K562 (cell line): Measurements from ENCODE around the gene NFATC1. TPM values are rescaled to one million over a fixed set of nuclear protein-coding genes. Genes with fewer than 3 reads are reported as not detected.

ENCODE experiments used
- ATAC-seq: fragments of 200-7000 bp; cut with Tn5 transposase; 3 replicates; pipeline ENCODE4 v1.9.1; 2020; ENCODE audit warnings: moderate library complexity
- BruUV-seq: library from RNA; stranded (reverse); fragments of 400-500 nt; replicated peaks from 2 replicates; lab custom pipeline; 2021; lab: Mats Ljungman, UMichigan
- CTCF ChIA-PET: fragments of 300-600 bp; formaldehyde crosslinking; extraction: SDS; loops from one replicate; lab custom pipeline; 2021; ENCODE audit warnings: low intra/inter-chr PET ratio; lab: Yijun Ruan, JAX
- POLR2A ChIA-PET: fragments of 300-600, 350-650 bp; sonication (Branson Sonifier 250); formaldehyde crosslinking; extraction: SDS; loops from one replicate; lab custom pipeline; 2021; ENCODE audit warnings: antibody characterized with exemption, inconsistent platforms; lab: Yijun Ruan, JAX
- DNase-seq, 4 experiments: peaks; one replicate each; pipeline versions ENCODE4 v3.0.0 to v3.0.0-alpha.2; 2011 to 2018; ENCODE audit warnings: low spot score in 3 of 4, mixed read lengths in 3 of 4; ENCODE audit errors: extremely low read depth in 1 of 4
- FAIRE-seq: peaks from 2 replicates; lab custom pipeline; 2011; peaks lifted over from hg19 to GRCh38; lab: Jason Lieb, UNC
- H2AFZ ChIP-seq: 2 replicates; pipeline ENCODE4 v1.6.0; 2011; ENCODE audit warnings: low read depth, low read length, control low read depth, inconsistent platforms
- H3K27ac ChIP-seq: fragments of 200-600 bp; 3 replicates; pipeline ENCODE4 v1.8.0; 2011; ENCODE audit warnings: low read depth, mild to moderate bottlenecking, control low read depth, inconsistent platforms, low read length, moderate library complexity, mixed read lengths; ENCODE audit errors: extremely low read depth
- H3K27me3 ChIP-seq, 2 experiments: fragments of 300-600 bp in 1 of 2; 2 replicates in 1 of 2; 3 replicates in 1 of 2; pipeline versions ENCODE4 v1.6.0 to v1.8.0; 2011; ENCODE audit warnings: inconsistent platforms in 2 of 2, low read length in 2 of 2, mild to moderate bottlenecking in 1 of 2, mixed read lengths in 1 of 2, moderate library complexity in 1 of 2; ENCODE audit not compliant: control insufficient read depth in 2 of 2, insufficient read depth in 2 of 2
- H3K36me3 ChIP-seq: fragments of 300-600 bp; 3 replicates; pipeline ENCODE4 v1.8.0; 2011; ENCODE audit warnings: mild to moderate bottlenecking, low read length, inconsistent platforms; ENCODE audit not compliant: control insufficient read depth, insufficient read depth
- H3K4me1 ChIP-seq, 2 experiments: fragments of 200-600 bp in 1 of 2; replicated peaks in 1 of 2; 2 replicates in 1 of 2; 3 replicates in 1 of 2; pipeline versions ENCODE4 v1.5.1 to v1.8.0; 2011; ENCODE audit warnings: inconsistent platforms in 2 of 2, low read length in 2 of 2, mild to moderate bottlenecking in 1 of 2, mixed read lengths in 1 of 2, moderate library complexity in 1 of 2; ENCODE audit not compliant: control insufficient read depth in 2 of 2, insufficient read depth in 2 of 2
- H3K4me2 ChIP-seq: 2 replicates; pipeline ENCODE4 v1.6.1; 2011; ENCODE audit warnings: low read length, control low read depth, inconsistent platforms, mixed read lengths; ENCODE audit not compliant: insufficient read depth
- H3K4me3 ChIP-seq: fragments of 200-600 bp; sonication (generic), shearing (Covaris generic); 2 replicates; pipeline ENCODE4 v1.5.1; 2016; ENCODE audit warnings: control low read depth, inconsistent platforms
- H3K79me2 ChIP-seq: fragments of 200-600 bp; 3 replicates; pipeline ENCODE4 v1.8.0; 2011; ENCODE audit warnings: low read length, inconsistent platforms; ENCODE audit not compliant: control insufficient read depth, insufficient read depth
- H3K9ac ChIP-seq, 2 experiments: 2 replicates each; pipeline versions ENCODE4 v1.6.0 to v1.6.1; 2011; ENCODE audit warnings: low read depth in 2 of 2, low read length in 2 of 2, control low read depth in 1 of 2, inconsistent platforms in 1 of 2, mild to moderate bottlenecking in 1 of 2, mixed read lengths in 1 of 2; ENCODE audit not compliant: insufficient read depth in 1 of 2
- H3K9me1 ChIP-seq: one replicate; pipeline ENCODE4 v1.6.0; 2011; ENCODE audit warnings: inconsistent platforms, mild to moderate bottlenecking, low read length, moderate library complexity; ENCODE audit not compliant: control insufficient read depth, insufficient read depth
- H3K9me3 ChIP-seq: replicated peaks from 2 replicates; pipeline ENCODE4 v1.5.1; 2011; ENCODE audit warnings: low read depth, low read length, inconsistent platforms; ENCODE audit not compliant: control insufficient read depth, insufficient read depth
- H4K20me1 ChIP-seq: replicated peaks from 2 replicates; pipeline ENCODE4 v1.6.1; 2011; ENCODE audit warnings: low read length, inconsistent platforms, mixed read lengths; ENCODE audit not compliant: control insufficient read depth, insufficient read depth
- CHD2 ChIP-seq: IDR thresholded peaks from 2 replicates; pipeline ENCODE4 v1.6.1; 2011; ENCODE audit warnings: low read depth, low read length
- HDAC1 ChIP-seq, 2 experiments: fragments of 450-650 bp; IDR thresholded peaks; 2 replicates each; pipeline ENCODE4 v1.6.1; 2016 to 2017; ENCODE audit warnings: inconsistent platforms in 1 of 2, mild to moderate bottlenecking in 1 of 2, moderate library complexity in 1 of 2
- NCOA2 ChIP-seq, 2 experiments: fragments of 450-650 bp; IDR thresholded peaks; 2 replicates each; pipeline ENCODE4 v1.6.1; 2018; ENCODE audit warnings: mild to moderate bottlenecking in 2 of 2, moderate library complexity in 1 of 2; ENCODE audit not compliant: partially characterized antibody in 2 of 2
- WGBS: fragments of 100-300 bp; shearing (Covaris generic); methylation state at CpG from one replicate; pipeline ENCODE4 v1.1.6; 2016; ENCODE audit warnings: low coverage, mixed read lengths; ENCODE audit not compliant: insufficient coverage; ENCODE audit errors: missing lambda C conversion rate; 5-methylcytosine and 5-hydroxymethylcytosine counted together
- in situ Hi-C: fragments of 300-500 bp; cut with MboI; formaldehyde crosslinking; loops from 4 replicates; pipeline ENCODE4 v1.15.0; 2018; ENCODE audit warnings: inconsistent platforms, mixed read lengths
- intact Hi-C: fragments of 100-400 bp; cut with micrococcal nuclease; formaldehyde crosslinking; loops from 2 replicates; pipeline ENCODE4 v1.14.2; 2022
- polyA plus RNA-seq, 8 experiments: library from polyadenylated mRNA; depleted of rRNA in 4 of 8; stranded (reverse) in 5 of 8; unstranded in 3 of 8; fragments of >200 nt; fragmentation: Nextera tagmentation in 2 of 8; fragmentation: Illumina TruSeq in 1 of 8; extraction: Ambion mirVana in 2 of 8; extraction: Trizol in 1 of 8; gene quantifications; 2 replicates each; pipeline versions ENCODE4 v1.2.1 to v1.2.3, GENCODE V29; 2011 to 2014; ENCODE audit warnings: inconsistent platforms in 1 of 8, missing spikeins in 1 of 8
- total RNA-seq, 7 experiments: library from RNA; depleted of rRNA in 6 of 7; stranded (reverse); fragments of >200 nt in 6 of 7; fragmentation: Illumina TruSeq in 2 of 7; extraction: Trizol in 2 of 7; gene quantifications; 2 replicates each; pipeline versions ENCODE4 v1.2.1 to v1.2.3, GENCODE V29; 2011 to 2021; ENCODE audit warnings: low replicate concordance in 1 of 7
- TF ChIP-seq, protein P1 (sequence below): fragments of 250-450 bp; sonication (Bioruptor Pico); IDR thresholded peaks from 2 replicates; pipeline ENCODE4 v1.4.0; 2020
- TF ChIP-seq, protein P2 (sequence below), 2 experiments: fragments of 450-650 bp; conservative IDR thresholded peaks; 2 replicates each; pipeline ENCODE4 v1.6.1; 2017; ENCODE audit warnings: mild to moderate bottlenecking in 2 of 2, moderate library complexity in 2 of 2
- TF ChIP-seq, protein P3 (sequence below), 3 experiments: fragments of 200-800 bp in 1 of 3; sonication (Bioruptor generic) in 1 of 3; sonication (generic) in 1 of 3; formaldehyde crosslinking in 1 of 3; IDR thresholded peaks; 2 replicates each; pipeline versions ENCODE4 v1.6.1 to v1.8.0; 2016 to 2022; ENCODE audit warnings: mild to moderate bottlenecking in 2 of 3, missing compliant biosample characterization in 2 of 3, missing genetic modification characterization in 2 of 3, missing genetic modification reagents in 1 of 3
- TF ChIP-seq, protein P4 (sequence below), 2 experiments: fragments of 450-650 bp; IDR thresholded peaks; 2 replicates each; pipeline ENCODE4 v1.6.1; 2018; ENCODE audit warnings: mild to moderate bottlenecking in 2 of 2, low read depth in 1 of 2; ENCODE audit not compliant: partially characterized antibody in 2 of 2

NFATC1 gene
- total and polyA plus RNA-seq, 9 of the 15 experiments (the other 6 are each of a cell fraction or from before 2014, with no cell fraction given) = 1.1 to 16.4 (median 2.5) TPM

DNA sequence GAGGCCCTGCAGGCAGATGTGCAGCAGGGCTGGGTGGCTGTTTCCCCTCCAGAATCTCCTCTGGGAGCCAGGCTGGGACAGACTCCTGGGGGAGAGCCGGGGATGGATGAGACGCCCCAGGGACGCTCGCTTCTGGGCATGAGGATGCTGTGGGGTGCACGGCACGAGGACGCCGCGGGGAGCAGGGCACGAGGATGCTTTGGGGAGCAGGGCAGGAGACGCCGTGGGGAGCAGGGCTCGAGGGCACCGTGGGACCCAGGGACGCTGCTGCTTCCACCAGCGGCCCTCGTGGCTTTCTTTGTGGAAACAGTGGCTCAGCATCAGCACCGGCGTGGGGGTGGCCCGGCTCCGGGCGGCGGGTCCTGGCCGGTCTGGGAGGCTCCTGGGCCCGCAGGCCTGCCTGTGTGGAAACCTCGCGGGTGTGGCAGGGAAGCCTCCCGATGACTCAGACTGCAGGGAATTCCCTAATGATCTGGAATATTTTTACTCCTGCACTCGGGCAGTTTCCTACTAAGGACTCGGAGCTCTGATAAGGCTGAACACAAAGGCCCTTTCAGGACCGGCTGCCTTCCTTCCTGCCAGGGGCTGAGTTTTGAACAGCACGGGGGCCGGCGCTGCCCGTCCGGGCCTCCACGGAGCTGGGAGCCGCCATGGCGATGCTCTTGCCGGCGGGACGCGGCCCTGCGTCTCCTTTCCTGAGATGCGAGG, 62.6 kb downstream of the NFATC1 start:
- H2AFZ ChIP-seq = no peak overlapping the region
- ChIA-PET POLR2A (no interaction called here), CTCF (no interaction called here)
- intact Hi-C loops (no loop called here), in situ Hi-C loops (no loop called here)
- FAIRE-seq (no peak), ATAC-seq (no peak), DNase-seq (no peak)
- no peaks in the 10 kb centered on the region for H3K79me2 ChIP-seq
- peaks cover 0 to 26% of the 10 kb centered on the region in 2 experiments; a peak in 2 of 5 replicates for H3K4me1 ChIP-seq
- H3K9me3 ChIP-seq = no peaks in the 10 kb centered on the region
- H3K36me3 ChIP-seq = 0 out of 3 replicates have a peak, but pooled peaks cover 8% of the 10 kb centered on the region
- no peak overlapping the region for H3K27ac ChIP-seq
- BruUV-seq = no TSS peak
- H3K4me2 ChIP-seq = no peak overlapping the region
- H3K27me3 ChIP-seq = no peaks in the 10 kb centered on the region
- H4K20me1 ChIP-seq = no peaks in the 10 kb centered on the region
- H3K4me3 ChIP-seq = no peak overlapping the region
- no peaks in the 10 kb centered on the region for H3K9me1 ChIP-seq
- H3K9ac ChIP-seq = no peak overlapping the region
- 96% methylated on average over 18 of the region's 45 CpGs for WGBS
- TF ChIP-seq CHD2 (no peak), HDAC1 (IDR thresholded peaks at IDR 0.05) (no peak), NCOA2 (IDR thresholded peaks at IDR 0.05; ENCODE audit: partially characterized antibody in 2 of 2) (no peak)
- TF ChIP-seq, protein P1, sequence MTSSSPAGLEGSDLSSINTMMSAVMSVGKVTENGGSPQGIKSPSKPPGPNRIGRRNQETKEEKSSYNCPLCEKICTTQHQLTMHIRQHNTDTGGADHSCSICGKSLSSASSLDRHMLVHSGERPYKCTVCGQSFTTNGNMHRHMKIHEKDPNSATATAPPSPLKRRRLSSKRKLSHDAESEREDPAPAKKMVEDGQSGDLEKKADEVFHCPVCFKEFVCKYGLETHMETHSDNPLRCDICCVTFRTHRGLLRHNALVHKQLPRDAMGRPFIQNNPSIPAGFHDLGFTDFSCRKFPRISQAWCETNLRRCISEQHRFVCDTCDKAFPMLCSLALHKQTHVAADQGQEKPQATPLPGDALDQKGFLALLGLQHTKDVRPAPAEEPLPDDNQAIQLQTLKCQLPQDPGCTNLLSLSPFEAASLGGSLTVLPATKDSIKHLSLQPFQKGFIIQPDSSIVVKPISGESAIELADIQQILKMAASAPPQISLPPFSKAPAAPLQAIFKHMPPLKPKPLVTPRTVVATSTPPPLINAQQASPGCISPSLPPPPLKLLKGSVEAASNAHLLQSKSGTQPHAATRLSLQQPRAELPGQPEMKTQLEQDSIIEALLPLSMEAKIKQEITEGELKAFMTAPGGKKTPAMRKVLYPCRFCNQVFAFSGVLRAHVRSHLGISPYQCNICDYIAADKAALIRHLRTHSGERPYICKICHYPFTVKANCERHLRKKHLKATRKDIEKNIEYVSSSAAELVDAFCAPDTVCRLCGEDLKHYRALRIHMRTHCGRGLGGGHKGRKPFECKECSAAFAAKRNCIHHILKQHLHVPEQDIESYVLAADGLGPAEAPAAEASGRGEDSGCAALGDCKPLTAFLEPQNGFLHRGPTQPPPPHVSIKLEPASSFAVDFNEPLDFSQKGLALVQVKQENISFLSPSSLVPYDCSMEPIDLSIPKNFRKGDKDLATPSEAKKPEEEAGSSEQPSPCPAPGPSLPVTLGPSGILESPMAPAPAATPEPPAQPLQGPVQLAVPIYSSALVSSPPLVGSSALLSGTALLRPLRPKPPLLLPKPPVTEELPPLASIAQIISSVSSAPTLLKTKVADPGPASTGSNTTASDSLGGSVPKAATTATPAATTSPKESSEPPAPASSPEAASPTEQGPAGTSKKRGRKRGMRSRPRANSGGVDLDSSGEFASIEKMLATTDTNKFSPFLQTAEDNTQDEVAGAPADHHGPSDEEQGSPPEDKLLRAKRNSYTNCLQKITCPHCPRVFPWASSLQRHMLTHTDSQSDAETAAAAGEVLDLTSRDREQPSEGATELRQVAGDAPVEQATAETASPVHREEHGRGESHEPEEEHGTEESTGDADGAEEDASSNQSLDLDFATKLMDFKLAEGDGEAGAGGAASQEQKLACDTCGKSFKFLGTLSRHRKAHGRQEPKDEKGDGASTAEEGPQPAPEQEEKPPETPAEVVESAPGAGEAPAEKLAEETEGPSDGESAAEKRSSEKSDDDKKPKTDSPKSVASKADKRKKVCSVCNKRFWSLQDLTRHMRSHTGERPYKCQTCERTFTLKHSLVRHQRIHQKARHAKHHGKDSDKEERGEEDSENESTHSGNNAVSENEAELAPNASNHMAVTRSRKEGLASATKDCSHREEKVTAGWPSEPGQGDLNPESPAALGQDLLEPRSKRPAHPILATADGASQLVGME (CRISPR knock-in tag) = no peak
- TF ChIP-seq, protein P2, sequence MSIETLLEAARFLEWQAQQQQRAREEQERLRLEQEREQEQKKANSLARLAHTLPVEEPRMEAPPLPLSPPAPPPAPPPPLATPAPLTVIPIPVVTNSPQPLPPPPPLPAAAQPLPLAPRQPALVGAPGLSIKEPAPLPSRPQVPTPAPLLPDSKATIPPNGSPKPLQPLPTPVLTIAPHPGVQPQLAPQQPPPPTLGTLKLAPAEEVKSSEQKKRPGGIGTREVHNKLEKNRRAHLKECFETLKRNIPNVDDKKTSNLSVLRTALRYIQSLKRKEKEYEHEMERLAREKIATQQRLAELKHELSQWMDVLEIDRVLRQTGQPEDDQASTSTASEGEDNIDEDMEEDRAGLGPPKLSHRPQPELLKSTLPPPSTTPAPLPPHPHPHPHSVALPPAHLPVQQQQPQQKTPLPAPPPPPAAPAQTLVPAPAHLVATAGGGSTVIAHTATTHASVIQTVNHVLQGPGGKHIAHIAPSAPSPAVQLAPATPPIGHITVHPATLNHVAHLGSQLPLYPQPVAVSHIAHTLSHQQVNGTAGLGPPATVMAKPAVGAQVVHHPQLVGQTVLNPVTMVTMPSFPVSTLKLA (conservative IDR thresholded peaks at IDR 0.05) = no peak
- TF ChIP-seq, protein P3, sequence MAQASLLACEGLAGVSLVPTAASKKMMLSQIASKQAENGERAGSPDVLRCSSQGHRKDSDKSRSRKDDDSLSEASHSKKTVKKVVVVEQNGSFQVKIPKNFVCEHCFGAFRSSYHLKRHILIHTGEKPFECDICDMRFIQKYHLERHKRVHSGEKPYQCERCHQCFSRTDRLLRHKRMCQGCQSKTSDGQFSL (CRISPR knock-in tag; IDR thresholded peaks at IDR 0.05) = no peak
- TF ChIP-seq, protein P3 (tag; IDR thresholded peaks at IDR 0.05) = no peak
- TF ChIP-seq, protein P4, sequence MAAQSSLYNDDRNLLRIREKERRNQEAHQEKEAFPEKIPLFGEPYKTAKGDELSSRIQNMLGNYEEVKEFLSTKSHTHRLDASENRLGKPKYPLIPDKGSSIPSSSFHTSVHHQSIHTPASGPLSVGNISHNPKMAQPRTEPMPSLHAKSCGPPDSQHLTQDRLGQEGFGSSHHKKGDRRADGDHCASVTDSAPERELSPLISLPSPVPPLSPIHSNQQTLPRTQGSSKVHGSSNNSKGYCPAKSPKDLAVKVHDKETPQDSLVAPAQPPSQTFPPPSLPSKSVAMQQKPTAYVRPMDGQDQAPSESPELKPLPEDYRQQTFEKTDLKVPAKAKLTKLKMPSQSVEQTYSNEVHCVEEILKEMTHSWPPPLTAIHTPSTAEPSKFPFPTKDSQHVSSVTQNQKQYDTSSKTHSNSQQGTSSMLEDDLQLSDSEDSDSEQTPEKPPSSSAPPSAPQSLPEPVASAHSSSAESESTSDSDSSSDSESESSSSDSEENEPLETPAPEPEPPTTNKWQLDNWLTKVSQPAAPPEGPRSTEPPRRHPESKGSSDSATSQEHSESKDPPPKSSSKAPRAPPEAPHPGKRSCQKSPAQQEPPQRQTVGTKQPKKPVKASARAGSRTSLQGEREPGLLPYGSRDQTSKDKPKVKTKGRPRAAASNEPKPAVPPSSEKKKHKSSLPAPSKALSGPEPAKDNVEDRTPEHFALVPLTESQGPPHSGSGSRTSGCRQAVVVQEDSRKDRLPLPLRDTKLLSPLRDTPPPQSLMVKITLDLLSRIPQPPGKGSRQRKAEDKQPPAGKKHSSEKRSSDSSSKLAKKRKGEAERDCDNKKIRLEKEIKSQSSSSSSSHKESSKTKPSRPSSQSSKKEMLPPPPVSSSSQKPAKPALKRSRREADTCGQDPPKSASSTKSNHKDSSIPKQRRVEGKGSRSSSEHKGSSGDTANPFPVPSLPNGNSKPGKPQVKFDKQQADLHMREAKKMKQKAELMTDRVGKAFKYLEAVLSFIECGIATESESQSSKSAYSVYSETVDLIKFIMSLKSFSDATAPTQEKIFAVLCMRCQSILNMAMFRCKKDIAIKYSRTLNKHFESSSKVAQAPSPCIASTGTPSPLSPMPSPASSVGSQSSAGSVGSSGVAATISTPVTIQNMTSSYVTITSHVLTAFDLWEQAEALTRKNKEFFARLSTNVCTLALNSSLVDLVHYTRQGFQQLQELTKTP (IDR thresholded peaks at IDR 0.05; ENCODE audit: low read depth in 1 of 2, partially characterized antibody in 2 of 2) = no peak
